B cell (primary cell): ENCODE measurements around the gene LRRC3. TPM values are rescaled to one million over a fixed set of nuclear protein-coding genes. Genes with fewer than 3 reads are reported as not detected.

Experiments
- ATAC-seq: fragments of 200-7000 bp; cut with Tn5 transposase; one replicate; pipeline ENCODE4 v1.10.0; 2021; ENCODE audit warnings: low read depth, mild to moderate bottlenecking, moderate number of reproducible peaks, moderate library complexity
- CTCF ChIA-PET: fragments of 350-600 bp; sonication (Branson Sonifier 250); formaldehyde crosslinking; loops from one replicate; lab custom pipeline; 2021; ENCODE audit warnings: antibody characterized with exemption, inconsistent platforms; lab: Charles Lee
- POLR2A ChIA-PET: fragments of 350-600 bp; sonication (Branson Sonifier 250); formaldehyde crosslinking; loops from one replicate; lab custom pipeline; 2021; ENCODE audit warnings: antibody characterized with exemption; lab: Charles Lee
- DNase-seq: peaks from one replicate; pipeline ENCODE4 v3.0.0; 2013
- H2AFZ ChIP-seq: 2 replicates; pipeline ENCODE4 v1.6.1; 2012; ENCODE audit warnings: mild to moderate bottlenecking, low read depth, low read length; ENCODE audit not compliant: insufficient read depth, poor library complexity, severe bottlenecking
- H3K27ac ChIP-seq, 2 donors: 1 replicate in 1 of 2; 2 replicates in 1 of 2; pipeline ENCODE4 v1.5.1; 2012 to 2013; ENCODE audit warnings: low read length in 2 of 2, mild to moderate bottlenecking in 2 of 2, moderate library complexity in 1 of 2
- H3K27me3 ChIP-seq, 4 experiments: fragments of 200-600 bp in 1 of 4; sonication (generic) in 1 of 4; replicated peaks in 1 of 4; 1 replicate in 2 of 4; 2 replicates in 2 of 4; pipeline versions ENCODE4 v1.6.1 to v1.7.0; 2013 to 2016; ENCODE audit warnings: low read length in 3 of 4, mild to moderate bottlenecking in 2 of 4, mixed read lengths in 1 of 4, moderate library complexity in 1 of 4; ENCODE audit not compliant: insufficient read depth in 4 of 4, control insufficient read depth in 3 of 4; ENCODE audit errors: control extremely low read depth in 1 of 4
- H3K36me3 ChIP-seq, 2 experiments: replicated peaks in 1 of 2; 1 replicate in 1 of 2; 2 replicates in 1 of 2; pipeline versions ENCODE4 v1.6.1 to v1.7.1; 2013; ENCODE audit warnings: low read length in 1 of 2; ENCODE audit not compliant: insufficient read depth in 2 of 2, control insufficient read depth in 1 of 2; ENCODE audit errors: control extremely low read depth in 1 of 2, extremely low read depth in 1 of 2
- H3K4me1 ChIP-seq, 2 donors: fragments of 200-600 bp in 1 of 2; sonication (generic) in 1 of 2; 1 replicate in 1 of 2; 2 replicates in 1 of 2; pipeline versions ENCODE4 v1.5.1 to v1.6.1; 2013 to 2017; ENCODE audit warnings: low read length in 2 of 2; ENCODE audit not compliant: control insufficient read depth in 2 of 2, insufficient read depth in 2 of 2
- H3K4me2 ChIP-seq: replicated peaks from 2 replicates; pipeline ENCODE3; 2012; ENCODE audit warnings: mild to moderate bottlenecking, low read depth, low read length; ENCODE audit not compliant: poor library complexity, severe bottlenecking
- H3K4me3 ChIP-seq, 5 experiments: fragments of 200-600 bp in 1 of 5; sonication (generic) in 1 of 5; 1 replicate in 3 of 5; 2 replicates in 2 of 5; pipeline versions ENCODE4 v1.5.1 to v1.7.0; 2011 to 2016; ENCODE audit warnings: low read length in 4 of 5, mild to moderate bottlenecking in 4 of 5, low read depth in 2 of 5, control low read depth in 1 of 5, moderate library complexity in 1 of 5; ENCODE audit not compliant: insufficient read depth in 1 of 5; ENCODE audit errors: control extremely low read depth in 1 of 5, extremely low read depth in 1 of 5
- H3K79me2 ChIP-seq: fragments of 200-600 bp; sonication (generic); one replicate; pipeline ENCODE4 v1.6.0; 2016; ENCODE audit warnings: low read length; ENCODE audit not compliant: control insufficient read depth, insufficient read depth
- H3K9ac ChIP-seq: fragments of 200-600 bp; sonication (generic); 2 replicates; pipeline ENCODE4 v1.6.1; 2017; ENCODE audit warnings: mild to moderate bottlenecking, low read length, moderate library complexity
- H3K9me3 ChIP-seq, 3 donors: one replicate each; pipeline versions ENCODE4 v1.6.1 to v1.7.1; 2013; ENCODE audit warnings: low read length in 2 of 3; ENCODE audit not compliant: control insufficient read depth in 2 of 3, insufficient read depth in 1 of 3; ENCODE audit errors: control extremely low read depth in 1 of 3
- H4K20me1 ChIP-seq: 2 replicates; pipeline ENCODE4 v1.6.0; 2012; ENCODE audit warnings: mild to moderate bottlenecking, low read length; ENCODE audit not compliant: insufficient read depth, control insufficient read depth, poor library complexity, severe bottlenecking
- H3K27ac Mint-ChIP-seq: one replicate; pipeline ENCODE4 v1.8.0; 2021; ENCODE audit warnings: mixed read lengths
- H3K27me3 Mint-ChIP-seq: one replicate; pipeline ENCODE4 v1.8.0; 2021; ENCODE audit warnings: mixed read lengths
- H3K4me1 Mint-ChIP-seq: one replicate; pipeline ENCODE4 v1.8.0; 2021; ENCODE audit warnings: mixed read lengths
- H3K4me3 Mint-ChIP-seq: one replicate; pipeline ENCODE4 v1.8.0; 2021; ENCODE audit warnings: mixed read lengths
- H3K9me3 Mint-ChIP-seq: one replicate; pipeline ENCODE4 v1.8.0; 2022; ENCODE audit warnings: mixed read lengths; ENCODE audit not compliant: insufficient read depth
- CTCF ChIP-seq: fragments of 200-600 bp; IDR thresholded peaks from one replicate; pipeline ENCODE4 v1.8.0; 2022; ENCODE audit warnings: antibody characterized with exemption, mild to moderate bottlenecking
- EZH2 ChIP-seq: IDR thresholded peaks from 2 replicates; pipeline ENCODE4 v1.6.1; 2012; ENCODE audit warnings: borderline replicate concordance, low read depth, mild to moderate bottlenecking, moderate library complexity, low read length; ENCODE audit not compliant: insufficient read depth, poor library complexity, severe bottlenecking
- WGBS: methylation state at CpG from one replicate; pipeline ENCODE4 v1.1.5; 2013; ENCODE audit warnings: missing lambda C conversion rate; ENCODE audit not compliant: insufficient coverage; 5-methylcytosine and 5-hydroxymethylcytosine counted together
- intact Hi-C: fragments of 100-400 bp; cut with micrococcal nuclease; formaldehyde crosslinking; loops from one replicate; pipeline ENCODE4 v1.10.0; 2022
- polyA plus RNA-seq: library from polyadenylated mRNA; depleted of rRNA; stranded (reverse); fragments of >200 nt; gene quantifications from 2 replicates; pipeline ENCODE4 v1.2.3, GENCODE V29; 2012
- total RNA-seq, 2 donors: library from RNA; stranded (reverse); fragments of 120-200 nt in 1 of 2; gene quantifications; 1 replicate in 1 of 2; 2 replicates in 1 of 2; pipeline versions ENCODE4 v1.2.3 to v1.2.4, GENCODE V29; 2013 to 2022

LRRC3 gene
- total and polyA plus RNA-seq, 2 donors (not counting 1 experiment from before 2014, with no cell fraction given) = 0.46 to 3.3 TPM

- H3K9me3 Mint-ChIP-seq = no peaks in the 10 kb centered on the region
- CTCF ChIA-PET = no interaction called here
- no peak for ATAC-seq
- no peaks in the 10 kb centered on the region for H4K20me1 ChIP-seq
- H3K4me3 Mint-ChIP-seq = no peak overlapping the region
- H3K4me1 Mint-ChIP-seq = no peaks in the 10 kb centered on the region
- H2AFZ ChIP-seq = no peak overlapping the region
- H3K27me3 ChIP-seq = no peaks in the 10 kb centered on the region
- DNase-seq = no peak
- POLR2A ChIA-PET = no interaction called here
- peaks cover 0 to 3% of the 10 kb centered on the region in 2 donors for H3K4me1 ChIP-seq
- H3K79me2 ChIP-seq = no peaks in the 10 kb centered on the region
- no peak overlapping the region for H3K4me3 ChIP-seq
- TF ChIP-seq CTCF = no peak
- TF ChIP-seq EZH2 = no peak
- no peaks in the 10 kb centered on the region for H3K36me3 ChIP-seq
- peaks cover 0 to 10% (median 0%) of the 10 kb centered on the region in 3 donors for H3K9me3 ChIP-seq
- intact Hi-C loops = no loop called here
- peaks cover 10% of the 10 kb centered on the region for H3K27me3 Mint-ChIP-seq
- no peak overlapping the region for H3K9ac ChIP-seq
- H3K27ac ChIP-seq = no peak overlapping the region
- WGBS = 93% methylated on average over 10 of the region's 12 CpGs
- no peak overlapping the region for H3K27ac Mint-ChIP-seq
- H3K4me2 ChIP-seq = no peak overlapping the region
Measured at GRCh38 chr21:44443891-44444285, 11.4 kb upstream of the LRRC3 start.

GRCh38 chr21:44444286-44444931, 10.9 kb upstream of the LRRC3 start:
- Histone ChIP-seq H3K27ac (no peak overlapping the region), H3K9ac (no peak overlapping the region), H3K4me3 (no peak overlapping the region), H3K9me3 (peaks cover 0 to 10% (median 0%) of the 10 kb centered on the region in 3 donors), H4K20me1 (no peaks in the 10 kb centered on the region), H2AFZ (no peak overlapping the region), H3K4me1 (peaks cover 0 to 3% of the 10 kb centered on the region in 2 donors), H3K4me2 (no peak overlapping the region), H3K27me3 (no peaks in the 10 kb centered on the region), H3K79me2 (no peaks in the 10 kb centered on the region), H3K36me3 (no peaks in the 10 kb centered on the region)
- ChIA-PET POLR2A (no interaction called here), CTCF (no interaction called here)
- peaks cover 15% of the 10 kb centered on the region for H3K27me3 Mint-ChIP-seq
- no peak overlapping the region for H3K27ac Mint-ChIP-seq
- 85% methylated on average over 18 of the region's 21 CpGs for WGBS
- intact Hi-C loops = no loop called here
- DNase-seq (no peak), ATAC-seq (no peak)
- H3K9me3 Mint-ChIP-seq = no peaks in the 10 kb centered on the region
- no peaks in the 10 kb centered on the region for H3K4me1 Mint-ChIP-seq
- H3K4me3 Mint-ChIP-seq = no peak overlapping the region
- no peak for TF ChIP-seq CTCF
- no peak for TF ChIP-seq EZH2
